GM12872 (cell line): ENCODE measurements around the gene HDAC9.

Experiments used
- CTCF ChIP-seq: IDR thresholded peaks from 3 replicates; pipeline ENCODE4 v1.5.1; 2011; ENCODE audit warnings: low read depth, mild to moderate bottlenecking, low read length, moderate library complexity; ENCODE audit not compliant: insufficient read depth

Gene HDAC9

GRCh38 chr7:18550574-18550973 lies 55.0 kb downstream of the HDAC9 start:
- TF ChIP-seq CTCF: no peak

GRCh38 chr7:18552316-18552916 lies 56.9 kb downstream of the HDAC9 start:
- TF ChIP-seq CTCF: no peak

GRCh38 chr7:18552943-18553604 lies 57.5 kb downstream of the HDAC9 start:
- no peak for TF ChIP-seq CTCF

GRCh38 chr7:18553605-18554003 lies 58.1 kb downstream of the HDAC9 start:
- no peak for TF ChIP-seq CTCF

GRCh38 chr7:18555120-18555519 lies 59.6 kb downstream of the HDAC9 start:
- no peak for TF ChIP-seq CTCF

- TF ChIP-seq CTCF: no peak
Observed at GRCh38 chr7:18555968-18556367, 60.4 kb downstream of the HDAC9 start.

- no peak for TF ChIP-seq CTCF
Observed at GRCh38 chr7:18558503-18558902, 63.0 kb downstream of the HDAC9 start.
